K562 (cell line): ENCODE results near the gene TIMM17A. TPM values are rescaled to one million over a fixed set of nuclear protein-coding genes. Genes with fewer than 3 reads are reported as not detected.

Experiments used
- CREM ChIP-seq: IDR thresholded peaks from 2 replicates; pipeline ENCODE4 v1.6.1; 2014; ENCODE audit warnings: antibody characterized with exemption, low read depth
- DDX20 ChIP-seq: fragments of 450-650 bp; IDR thresholded peaks from 2 replicates; pipeline ENCODE4 v1.6.1; 2016; ENCODE audit warnings: missing genetic modification characterization, low read depth, mild to moderate bottlenecking, missing compliant biosample characterization, moderate library complexity
- DNMT1 ChIP-seq: fragments of 450-650 bp; IDR thresholded peaks from 2 replicates; pipeline ENCODE4 v1.6.1; 2016; ENCODE audit warnings: antibody characterized with exemption, mild to moderate bottlenecking
- HDAC6 ChIP-seq: IDR thresholded peaks from 2 replicates; pipeline ENCODE4 v1.6.1; 2012; ENCODE audit warnings: low read depth, mild to moderate bottlenecking, control low read depth, inconsistent platforms, low read length, moderate library complexity
- MAFF ChIP-seq: IDR thresholded peaks from 2 replicates; pipeline ENCODE4 v1.6.1; 2012; ENCODE audit warnings: low read length, improper control_type of control experiment
- MAFG ChIP-seq: fragments of 450-650 bp; conservative IDR thresholded peaks from 2 replicates; pipeline ENCODE4 v1.6.1; 2016; ENCODE audit warnings: missing genetic modification characterization, missing compliant biosample characterization
- MEF2A ChIP-seq: IDR thresholded peaks from 2 replicates; pipeline ENCODE4 v1.6.1; 2011; ENCODE audit warnings: low read depth, mild to moderate bottlenecking, low read length, moderate library complexity; ENCODE audit not compliant: control insufficient read depth
- NFE2 ChIP-seq: IDR thresholded peaks from 2 replicates; pipeline ENCODE4 v1.6.1; 2014; ENCODE audit warnings: antibody characterized with exemption, low read depth
- POLR3A ChIP-seq: IDR thresholded peaks from 2 replicates; pipeline ENCODE4 v1.6.1; 2011; ENCODE audit warnings: borderline replicate concordance, mild to moderate bottlenecking, moderate library complexity; ENCODE audit not compliant: insufficient read length, insufficient read depth; ENCODE audit errors: extremely low read depth
- RAD51 ChIP-seq: fragments of 450-650 bp; IDR thresholded peaks from 2 replicates; pipeline ENCODE4 v1.7.1; 2016; ENCODE audit warnings: low read depth, mild to moderate bottlenecking, borderline replicate concordance
- RNF2 ChIP-seq: sonication (generic); IDR thresholded peaks from 2 replicates; pipeline ENCODE4 v1.6.1; 2016
- SIN3A ChIP-seq, 2 experiments: fragments of 150-350 bp in 1 of 2; IDR thresholded peaks; 2 replicates each; pipeline ENCODE4 v1.6.1; 2011 to 2016; ENCODE audit warnings: borderline replicate concordance in 2 of 2, low read depth in 2 of 2, low read length in 2 of 2, mild to moderate bottlenecking in 2 of 2, moderate library complexity in 2 of 2; ENCODE audit not compliant: control insufficient read depth in 1 of 2
- STAG1 ChIP-seq: sonication (generic); formaldehyde crosslinking; IDR thresholded peaks from 2 replicates; pipeline ENCODE4 v1.5.0; 2020; ENCODE audit warnings: missing genetic modification reagents, borderline replicate concordance
- TEAD4 ChIP-seq, 2 experiments: sonication (generic) in 1 of 2; formaldehyde crosslinking in 1 of 2; IDR thresholded peaks; 2 replicates each; pipeline versions ENCODE4 v1.6.1 to v1.8.0; 2012 to 2022; ENCODE audit warnings: borderline replicate concordance in 1 of 2, inconsistent platforms in 1 of 2, low read length in 1 of 2, mild to moderate bottlenecking in 1 of 2, missing genetic modification reagents in 1 of 2
- TOE1 ChIP-seq, 2 experiments: fragments of 450-650 bp in 1 of 2; sonication (generic) in 1 of 2; formaldehyde crosslinking in 1 of 2; IDR thresholded peaks; 2 replicates each; pipeline versions ENCODE4 v1.7.1 to v1.8.0; 2016 to 2022; ENCODE audit warnings: borderline replicate concordance in 2 of 2, mild to moderate bottlenecking in 2 of 2, antibody characterized with exemption in 1 of 2, inconsistent platforms in 1 of 2, low read depth in 1 of 2, missing genetic modification reagents in 1 of 2, moderate library complexity in 1 of 2
- ZNF507 ChIP-seq: conservative IDR thresholded peaks from 2 replicates; pipeline ENCODE4 v1.6.1; 2017; ENCODE audit warnings: missing genetic modification characterization, missing compliant biosample characterization
- ZNF76 ChIP-seq: fragments of 250-450 bp; sonication (Bioruptor Pico); IDR thresholded peaks from 2 replicates; pipeline ENCODE4 v1.4.0; 2020; ENCODE audit warnings: mild to moderate bottlenecking, moderate library complexity, borderline replicate concordance
- ZSCAN29 ChIP-seq: fragments of 450-650 bp; IDR thresholded peaks from 2 replicates; pipeline ENCODE4 v1.6.1; 2017
- polyA plus RNA-seq, 8 experiments: library from polyadenylated mRNA; depleted of rRNA in 4 of 8; stranded (reverse) in 5 of 8; unstranded in 3 of 8; fragments of >200 nt; fragmentation: Nextera tagmentation in 2 of 8; fragmentation: Illumina TruSeq in 1 of 8; extraction: Ambion mirVana in 2 of 8; extraction: Trizol in 1 of 8; gene quantifications; 2 replicates each; pipeline versions ENCODE4 v1.2.1 to v1.2.3, GENCODE V29; 2011 to 2014; ENCODE audit warnings: inconsistent platforms in 1 of 8, missing spikeins in 1 of 8
- total RNA-seq, 7 experiments: library from RNA; depleted of rRNA in 6 of 7; stranded (reverse); fragments of >200 nt in 6 of 7; fragmentation: Illumina TruSeq in 2 of 7; extraction: Trizol in 2 of 7; gene quantifications; 2 replicates each; pipeline versions ENCODE4 v1.2.1 to v1.2.3, GENCODE V29; 2011 to 2021; ENCODE audit warnings: low replicate concordance in 1 of 7
- TF ChIP-seq, protein P1 (sequence below): fragments of 450-650 bp; IDR thresholded peaks from 2 replicates; pipeline ENCODE4 v1.6.1; 2018; ENCODE audit not compliant: partially characterized antibody
- TF ChIP-seq, protein P2 (sequence below), 2 experiments: fragments of 150-350 bp in 1 of 2; IDR thresholded peaks; 2 replicates each; pipeline ENCODE4 v1.6.1; 2012 to 2016; ENCODE audit warnings: low read depth in 2 of 2, low read length in 2 of 2, mild to moderate bottlenecking in 1 of 2, moderate library complexity in 1 of 2
- TF ChIP-seq, protein P3 (sequence below): sonication (generic); formaldehyde crosslinking; IDR thresholded peaks from 2 replicates; pipeline ENCODE4 v1.8.0; 2022; ENCODE audit warnings: mild to moderate bottlenecking, missing genetic modification reagents

Gene TIMM17A
- total and polyA plus RNA-seq, 9 of the 15 experiments (the other 6 are each of a cell fraction or from before 2014, with no cell fraction given), result 116 to 744 (median 180) TPM

DNA sequence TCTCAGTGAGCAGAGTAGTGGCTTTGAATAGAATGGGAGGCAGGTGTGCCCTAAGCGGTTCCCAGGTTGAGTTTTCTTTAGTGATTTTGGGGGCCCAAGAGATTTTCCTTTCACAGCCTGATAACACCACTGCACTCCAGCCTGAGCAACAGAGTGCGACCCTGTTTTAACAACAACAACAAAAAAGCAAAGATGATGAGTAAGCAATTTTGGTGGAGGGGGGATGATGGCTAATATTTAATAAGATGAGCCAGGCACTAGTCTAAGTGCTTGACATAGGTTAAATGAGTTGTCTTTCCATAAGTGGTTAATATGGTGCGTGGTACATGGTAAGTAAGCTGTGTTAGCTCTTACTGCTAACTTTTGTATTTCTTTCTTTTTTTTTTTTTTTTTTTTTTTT, 29.1 kb downstream of the TIMM17A start (continued):
- TF ChIP-seq, protein P1, sequence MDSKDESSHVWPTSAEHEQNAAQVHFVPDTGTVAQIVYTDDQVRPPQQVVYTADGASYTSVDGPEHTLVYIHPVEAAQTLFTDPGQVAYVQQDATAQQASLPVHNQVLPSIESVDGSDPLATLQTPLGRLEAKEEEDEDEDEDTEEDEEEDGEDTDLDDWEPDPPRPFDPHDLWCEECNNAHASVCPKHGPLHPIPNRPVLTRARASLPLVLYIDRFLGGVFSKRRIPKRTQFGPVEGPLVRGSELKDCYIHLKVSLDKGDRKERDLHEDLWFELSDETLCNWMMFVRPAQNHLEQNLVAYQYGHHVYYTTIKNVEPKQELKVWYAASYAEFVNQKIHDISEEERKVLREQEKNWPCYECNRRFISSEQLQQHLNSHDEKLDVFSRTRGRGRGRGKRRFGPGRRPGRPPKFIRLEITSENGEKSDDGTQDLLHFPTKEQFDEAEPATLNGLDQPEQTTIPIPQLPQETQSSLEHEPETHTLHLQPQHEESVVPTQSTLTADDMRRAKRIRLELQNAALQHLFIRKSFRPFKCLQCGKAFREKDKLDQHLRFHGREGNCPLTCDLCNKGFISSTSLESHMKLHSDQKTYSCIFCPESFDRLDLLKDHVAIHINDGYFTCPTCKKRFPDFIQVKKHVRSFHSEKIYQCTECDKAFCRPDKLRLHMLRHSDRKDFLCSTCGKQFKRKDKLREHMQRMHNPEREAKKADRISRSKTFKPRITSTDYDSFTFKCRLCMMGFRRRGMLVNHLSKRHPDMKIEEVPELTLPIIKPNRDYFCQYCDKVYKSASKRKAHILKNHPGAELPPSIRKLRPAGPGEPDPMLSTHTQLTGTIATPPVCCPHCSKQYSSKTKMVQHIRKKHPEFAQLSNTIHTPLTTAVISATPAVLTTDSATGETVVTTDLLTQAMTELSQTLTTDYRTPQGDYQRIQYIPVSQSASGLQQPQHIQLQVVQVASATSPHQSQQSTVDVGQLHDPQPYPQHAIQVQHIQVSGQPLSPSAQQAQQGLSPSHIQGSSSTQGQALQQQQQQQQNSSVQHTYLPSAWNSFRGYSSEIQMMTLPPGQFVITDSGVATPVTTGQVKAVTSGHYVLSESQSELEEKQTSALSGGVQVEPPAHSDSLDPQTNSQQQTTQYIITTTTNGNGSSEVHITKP, result no peak
- TF ChIP-seq RAD51 (no peak), DNMT1 (no peak), POLR3A (no peak), NFE2 (peak; percentile 35), TOE1 (IDR thresholded peaks at IDR 0.05; ENCODE audit: borderline replicate concordance) (no peak), TOE1 (CRISPR knock-in tag; IDR thresholded peaks at IDR 0.05; ENCODE audit: borderline replicate concordance, low read depth) (no peak), RNF2 (no peak), STAG1 (no peak), ZNF507 (tag) (no peak), SIN3A (IDR thresholded peaks at IDR 0.05; ENCODE audit: borderline replicate concordance in 2 of 2, control insufficient read depth in 1 of 2, low read depth in 2 of 2, low read length in 2 of 2) (no peak), MAFG (tag) (peak; percentile 92), DDX20 (tag) (no peak), MAFF (peak; percentile 95), HDAC6 (no peak), CREM (no peak), TEAD4 (IDR thresholded peaks at IDR 0.05; ENCODE audit: low read length) (no peak), TEAD4 (CRISPR knock-in tag; IDR thresholded peaks at IDR 0.05; ENCODE audit: borderline replicate concordance) (no peak), ZSCAN29 (no peak), ZNF76 (no peak), MEF2A (no peak)
- TF ChIP-seq, protein P2, sequence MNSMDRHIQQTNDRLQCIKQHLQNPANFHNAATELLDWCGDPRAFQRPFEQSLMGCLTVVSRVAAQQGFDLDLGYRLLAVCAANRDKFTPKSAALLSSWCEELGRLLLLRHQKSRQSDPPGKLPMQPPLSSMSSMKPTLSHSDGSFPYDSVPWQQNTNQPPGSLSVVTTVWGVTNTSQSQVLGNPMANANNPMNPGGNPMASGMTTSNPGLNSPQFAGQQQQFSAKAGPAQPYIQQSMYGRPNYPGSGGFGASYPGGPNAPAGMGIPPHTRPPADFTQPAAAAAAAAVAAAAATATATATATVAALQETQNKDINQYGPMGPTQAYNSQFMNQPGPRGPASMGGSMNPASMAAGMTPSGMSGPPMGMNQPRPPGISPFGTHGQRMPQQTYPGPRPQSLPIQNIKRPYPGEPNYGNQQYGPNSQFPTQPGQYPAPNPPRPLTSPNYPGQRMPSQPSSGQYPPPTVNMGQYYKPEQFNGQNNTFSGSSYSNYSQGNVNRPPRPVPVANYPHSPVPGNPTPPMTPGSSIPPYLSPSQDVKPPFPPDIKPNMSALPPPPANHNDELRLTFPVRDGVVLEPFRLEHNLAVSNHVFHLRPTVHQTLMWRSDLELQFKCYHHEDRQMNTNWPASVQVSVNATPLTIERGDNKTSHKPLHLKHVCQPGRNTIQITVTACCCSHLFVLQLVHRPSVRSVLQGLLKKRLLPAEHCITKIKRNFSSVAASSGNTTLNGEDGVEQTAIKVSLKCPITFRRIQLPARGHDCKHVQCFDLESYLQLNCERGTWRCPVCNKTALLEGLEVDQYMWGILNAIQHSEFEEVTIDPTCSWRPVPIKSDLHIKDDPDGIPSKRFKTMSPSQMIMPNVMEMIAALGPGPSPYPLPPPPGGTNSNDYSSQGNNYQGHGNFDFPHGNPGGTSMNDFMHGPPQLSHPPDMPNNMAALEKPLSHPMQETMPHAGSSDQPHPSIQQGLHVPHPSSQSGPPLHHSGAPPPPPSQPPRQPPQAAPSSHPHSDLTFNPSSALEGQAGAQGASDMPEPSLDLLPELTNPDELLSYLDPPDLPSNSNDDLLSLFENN (IDR thresholded peaks at IDR 0.05; ENCODE audit: low read depth in 2 of 2, low read length in 2 of 2), result no peak
- TF ChIP-seq, protein P3, sequence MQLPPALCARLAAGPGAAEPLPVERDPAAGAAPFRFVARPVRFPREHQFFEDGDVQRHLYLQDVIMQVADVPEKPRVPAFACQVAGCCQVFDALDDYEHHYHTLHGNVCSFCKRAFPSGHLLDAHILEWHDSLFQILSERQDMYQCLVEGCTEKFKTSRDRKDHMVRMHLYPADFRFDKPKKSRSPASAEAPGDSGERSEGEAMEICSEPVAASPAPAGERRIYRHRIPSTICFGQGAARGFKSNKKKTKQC (CRISPR knock-in tag), result no peak
